GM04504 (cell line): ENCODE results near the gene TSSC4.

ENCODE experiments used
- DNase-seq: peaks from one replicate; pipeline ENCODE4 v3.0.0-alpha.2; 2012; ENCODE audit warnings: low read depth

Gene TSSC4

DNA sequence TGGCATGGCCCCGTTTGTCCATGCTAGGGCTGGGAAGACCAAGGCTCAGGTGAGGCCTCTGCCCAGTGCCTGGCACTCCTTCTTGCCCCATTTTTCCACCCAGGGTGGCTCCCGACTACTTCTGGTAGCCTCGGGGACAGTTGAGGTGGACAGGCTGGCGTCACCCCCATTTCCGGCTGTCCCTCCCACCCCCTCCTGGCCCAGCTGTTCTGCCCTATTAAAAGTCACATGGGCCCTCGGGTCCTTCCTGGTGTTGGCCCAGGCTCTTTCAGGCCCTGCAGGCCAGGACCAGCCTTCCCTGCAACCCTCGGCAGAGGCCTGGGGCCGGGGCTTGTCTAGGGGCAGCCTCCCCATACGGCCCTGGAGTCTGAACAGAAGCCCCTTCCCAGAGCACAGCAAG lies 14.0 kb upstream of the TSSC4 start:
- no peak for DNase-seq

- DNase-seq: peak; percentile 34
Observed at GRCh38 chr11:2387266-2387987, 13.1 kb upstream of the TSSC4 start.

DNA sequence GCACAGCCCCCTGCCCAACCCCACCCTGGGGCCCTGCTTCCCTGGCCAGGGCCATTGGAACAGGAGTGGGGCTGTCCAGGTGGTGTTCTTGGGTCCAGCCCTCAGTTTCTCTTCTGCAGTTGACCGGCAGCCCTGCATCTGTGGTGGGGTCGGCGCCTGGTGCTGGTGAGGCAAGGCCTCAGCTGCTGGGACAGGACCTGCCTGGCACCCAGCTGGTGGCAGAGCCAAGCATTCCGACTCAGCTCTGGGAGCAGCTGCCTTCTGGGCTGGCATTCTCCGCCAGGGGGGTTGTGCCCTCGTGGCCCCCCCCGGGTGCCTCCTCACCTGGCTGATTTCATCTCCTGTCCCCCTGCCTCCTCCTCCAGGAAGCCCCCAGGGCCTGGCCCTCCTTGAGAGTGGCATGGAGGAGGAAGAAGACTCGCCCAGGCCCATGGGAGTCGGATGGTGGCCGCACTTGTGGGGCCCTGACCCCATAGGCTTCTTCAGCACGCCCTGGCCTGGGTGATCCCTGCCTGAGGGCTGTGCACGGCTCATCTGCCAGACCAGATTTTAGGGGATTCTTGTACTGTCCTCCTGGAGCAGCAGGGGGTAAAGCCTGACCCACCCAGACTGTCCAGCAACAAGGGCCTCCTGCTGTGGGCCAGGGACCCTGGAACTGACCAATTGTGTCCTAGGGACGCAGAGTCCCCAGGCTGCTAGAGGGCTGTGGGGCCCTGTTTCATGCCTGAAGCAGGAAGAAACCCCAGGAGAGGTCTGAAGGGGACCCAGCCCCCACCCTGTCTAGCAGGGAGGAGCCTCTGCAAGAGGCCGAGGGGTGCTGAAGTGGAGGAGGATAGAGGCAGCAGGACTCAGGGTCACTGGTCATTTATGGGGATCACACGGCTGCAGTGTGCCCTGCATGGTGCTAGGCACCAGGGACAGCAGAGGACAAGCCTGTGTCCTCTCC lies 11.8 kb upstream of the TSSC4 start:
- DNase-seq: no peak

GRCh38 chr11:2389377-2390026 lies 11.0 kb upstream of the TSSC4 start:
- DNase-seq: no peak

DNA sequence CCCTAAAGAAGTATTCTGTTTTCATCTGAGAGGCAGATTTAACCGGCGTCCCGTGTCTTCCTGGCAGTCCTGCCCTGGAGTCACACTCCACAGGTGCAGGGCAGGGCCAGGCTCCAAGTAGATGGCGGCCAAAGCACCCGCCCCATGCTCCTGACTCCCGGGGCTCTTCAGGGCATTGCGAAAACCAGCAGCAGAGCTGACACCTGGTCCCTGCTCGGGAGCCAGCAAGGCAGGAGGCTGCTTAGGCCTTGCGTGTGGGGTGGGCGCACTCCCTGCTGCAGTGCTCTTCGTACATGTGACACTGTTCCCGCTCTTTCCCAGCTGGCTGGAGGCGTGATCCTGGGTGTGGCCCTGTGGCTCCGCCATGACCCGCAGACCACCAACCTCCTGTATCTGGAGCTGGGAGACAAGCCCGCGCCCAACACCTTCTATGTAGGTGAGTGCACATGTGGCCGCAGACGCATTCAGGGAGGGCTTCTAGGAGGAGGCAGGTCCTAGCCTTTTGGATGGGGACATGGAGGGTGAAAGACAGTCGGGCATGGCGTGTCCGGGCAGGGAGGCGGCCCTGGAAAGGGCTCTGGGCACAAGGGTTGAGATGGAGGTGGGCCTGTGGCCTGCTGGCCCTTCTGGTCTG lies 10.3 kb upstream of the TSSC4 start:
- DNase-seq: no peak

GRCh38 chr11:2390725-2391151 lies 9.8 kb upstream of the TSSC4 start:
- peak; percentile 62 for DNase-seq

GRCh38 chr11:2391181-2391975 lies 9.2 kb upstream of the TSSC4 start:
- no peak for DNase-seq

DNA sequence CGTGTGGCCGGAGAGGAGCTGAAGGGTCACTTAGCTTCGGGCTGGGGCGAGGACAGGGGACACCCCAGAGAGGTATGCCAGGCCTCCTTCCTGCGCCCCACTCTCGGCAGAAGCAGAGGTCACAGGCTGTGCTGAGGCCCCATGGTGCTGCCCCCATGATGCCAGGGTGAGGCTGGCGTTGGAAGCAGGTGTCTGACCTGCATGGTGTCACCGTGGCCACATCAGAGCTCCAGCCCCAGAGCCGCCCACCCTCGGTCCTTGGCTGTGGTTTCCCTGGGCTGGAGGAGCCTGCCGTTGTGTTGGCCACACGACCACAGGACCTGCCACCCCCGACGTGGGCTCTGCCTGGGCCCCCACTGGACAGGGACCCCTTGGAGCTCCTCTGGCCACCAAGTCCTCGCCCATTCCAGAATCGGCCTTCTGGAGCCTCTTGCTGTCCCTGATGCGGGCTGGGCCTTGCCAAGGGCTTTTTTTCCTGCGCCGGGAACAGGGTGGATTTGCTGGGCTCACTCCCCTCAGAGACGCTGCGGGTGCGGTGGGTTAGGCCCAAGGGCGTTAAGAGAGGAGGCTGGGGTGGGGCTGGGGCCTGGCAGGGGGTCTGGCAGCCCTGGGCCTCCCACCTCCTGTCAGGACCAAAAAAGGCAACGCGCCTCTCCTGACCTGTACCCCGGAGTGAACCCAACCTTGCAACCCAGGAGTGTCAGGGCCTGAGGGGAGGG lies 8.2 kb upstream of the TSSC4 start:
- no peak for DNase-seq

DNA sequence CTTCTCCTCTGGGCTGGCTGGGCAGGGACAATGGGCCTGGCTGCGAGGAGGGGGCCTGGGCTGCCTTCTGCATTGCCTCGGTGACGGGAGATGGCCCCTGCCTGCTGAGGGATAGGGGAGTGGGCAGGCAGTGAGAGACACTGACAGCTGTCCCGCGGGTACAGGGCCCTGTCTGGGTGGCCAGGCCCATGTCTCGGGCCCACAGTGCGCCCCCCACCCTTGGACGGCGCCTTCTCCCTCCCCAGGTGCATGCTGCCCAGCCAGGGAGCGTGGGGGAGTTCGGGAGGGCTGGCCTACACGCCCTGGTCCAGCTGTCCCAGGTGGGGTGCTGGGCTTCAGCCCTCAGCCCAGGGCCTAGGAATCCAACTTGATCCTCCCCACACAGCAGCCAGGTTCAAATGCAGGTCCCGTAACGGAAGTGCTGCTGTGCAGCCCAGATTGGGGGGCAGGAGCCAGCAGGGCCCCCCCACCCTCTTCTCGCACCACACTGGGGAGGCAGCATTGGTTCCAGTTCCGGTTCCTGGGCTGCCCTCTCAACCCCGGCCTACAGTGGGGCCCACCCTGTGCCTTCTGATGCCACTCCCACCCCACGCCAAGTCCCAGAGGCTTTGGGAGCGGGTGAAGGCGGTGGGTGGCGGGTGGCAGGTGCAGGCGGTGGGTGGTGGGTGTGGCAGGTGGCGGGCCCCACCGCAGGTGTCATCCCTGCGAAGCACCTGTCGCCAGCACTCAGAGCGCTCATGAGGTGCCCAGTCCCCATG lies 7.3 kb upstream of the TSSC4 start:
- no peak for DNase-seq

DNA sequence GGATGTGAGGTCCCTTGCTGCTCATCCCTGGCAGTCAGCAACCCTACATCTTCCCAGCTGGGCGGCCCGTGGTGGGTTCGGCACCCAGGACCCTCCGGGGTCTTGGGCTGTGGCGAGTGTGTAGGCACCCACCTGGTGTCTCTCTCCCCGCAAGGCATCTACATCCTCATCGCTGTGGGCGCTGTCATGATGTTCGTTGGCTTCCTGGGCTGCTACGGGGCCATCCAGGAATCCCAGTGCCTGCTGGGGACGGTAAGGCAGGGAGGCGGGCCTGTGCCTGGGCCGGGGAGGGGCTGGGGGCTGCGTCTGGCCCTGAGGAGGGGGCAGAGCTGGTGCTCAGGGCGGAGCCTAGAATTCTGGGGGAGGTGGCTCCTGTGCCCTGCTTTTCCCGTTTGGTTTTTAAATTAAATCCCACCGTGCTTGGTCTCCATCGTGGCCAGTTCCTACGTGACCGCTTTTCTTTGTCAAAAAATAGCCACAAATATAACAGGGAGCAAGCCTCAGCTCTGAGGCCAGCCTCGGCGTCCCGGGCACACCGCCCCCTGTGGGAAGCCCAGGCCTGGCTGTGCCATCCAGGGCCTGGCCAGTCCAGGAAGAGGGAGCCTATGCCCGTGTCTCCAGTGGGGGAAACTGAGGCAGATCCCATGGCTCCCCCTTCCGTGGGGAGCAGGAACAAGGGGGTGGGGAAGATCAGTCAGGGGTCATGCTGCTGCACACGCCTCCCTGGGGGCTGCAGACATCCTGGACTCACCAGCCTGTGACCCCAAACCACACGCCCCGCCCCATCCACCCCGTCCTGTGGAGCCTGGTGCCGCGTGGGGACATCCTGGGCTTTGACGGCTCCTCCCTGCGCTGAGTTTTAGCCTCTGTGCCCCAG lies 6.4 kb upstream of the TSSC4 start:
- DNase-seq: no peak

DNA sequence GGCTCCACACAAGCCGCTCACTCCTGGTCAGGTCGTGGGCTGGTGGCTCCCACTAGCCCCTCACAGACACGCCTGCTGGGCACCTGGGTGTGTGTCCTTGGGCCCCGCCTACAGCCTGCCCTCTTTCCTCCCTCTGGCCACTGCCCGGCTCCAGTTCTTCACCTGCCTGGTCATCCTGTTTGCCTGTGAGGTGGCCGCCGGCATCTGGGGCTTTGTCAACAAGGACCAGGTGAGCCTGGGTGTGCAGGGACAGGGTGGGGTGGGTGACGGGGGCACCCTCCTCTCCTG lies 5.8 kb upstream of the TSSC4 start:
- DNase-seq: no peak

- DNase-seq: no peak
Observed at GRCh38 chr11:2395211-2395730, 5.3 kb upstream of the TSSC4 start.

DNA sequence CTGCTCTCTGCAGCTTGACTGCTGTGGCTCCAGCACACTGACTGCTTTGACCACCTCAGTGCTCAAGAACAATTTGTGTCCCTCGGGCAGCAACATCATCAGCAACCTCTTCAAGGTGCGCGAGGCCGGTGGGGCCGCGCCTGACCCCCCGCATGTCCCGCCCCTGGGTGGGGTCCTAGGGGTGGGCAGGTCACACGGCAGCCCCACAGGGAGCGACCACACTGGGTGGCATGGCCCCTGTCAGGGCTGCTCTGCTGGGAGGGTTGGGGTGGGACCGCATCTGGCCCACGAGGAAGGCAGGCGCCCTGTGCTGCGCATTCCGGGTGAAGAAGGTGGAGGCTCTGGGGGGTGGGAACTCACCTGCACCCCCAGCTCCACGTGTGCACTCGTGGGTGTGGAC lies 4.7 kb upstream of the TSSC4 start:
- DNase-seq: no peak

- DNase-seq: no peak
Observed at GRCh38 chr11:2396471-2396870, 4.1 kb upstream of the TSSC4 start.

DNA sequence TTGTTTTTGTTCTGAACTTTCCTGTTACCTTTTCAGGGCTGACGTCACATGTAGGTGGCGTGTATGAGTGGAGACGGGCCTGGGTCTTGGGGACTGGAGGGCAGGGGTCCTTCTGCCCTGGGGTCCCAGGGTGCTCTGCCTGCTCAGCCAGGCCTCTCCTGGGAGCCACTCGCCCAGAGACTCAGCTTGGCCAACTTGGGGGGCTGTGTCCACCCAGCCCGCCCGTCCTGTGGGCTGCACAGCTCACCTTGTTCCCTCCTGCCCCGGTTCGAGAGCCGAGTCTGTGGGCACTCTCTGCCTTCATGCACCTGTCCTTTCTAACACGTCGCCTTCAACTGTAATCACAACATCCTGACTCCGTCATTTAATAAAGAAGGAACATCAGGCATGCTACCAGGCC lies 3.5 kb upstream of the TSSC4 start:
- DNase-seq: no peak

- DNase-seq: no peak
Observed at GRCh38 chr11:2398664-2399355, 1.7 kb upstream of the TSSC4 start.

DNA sequence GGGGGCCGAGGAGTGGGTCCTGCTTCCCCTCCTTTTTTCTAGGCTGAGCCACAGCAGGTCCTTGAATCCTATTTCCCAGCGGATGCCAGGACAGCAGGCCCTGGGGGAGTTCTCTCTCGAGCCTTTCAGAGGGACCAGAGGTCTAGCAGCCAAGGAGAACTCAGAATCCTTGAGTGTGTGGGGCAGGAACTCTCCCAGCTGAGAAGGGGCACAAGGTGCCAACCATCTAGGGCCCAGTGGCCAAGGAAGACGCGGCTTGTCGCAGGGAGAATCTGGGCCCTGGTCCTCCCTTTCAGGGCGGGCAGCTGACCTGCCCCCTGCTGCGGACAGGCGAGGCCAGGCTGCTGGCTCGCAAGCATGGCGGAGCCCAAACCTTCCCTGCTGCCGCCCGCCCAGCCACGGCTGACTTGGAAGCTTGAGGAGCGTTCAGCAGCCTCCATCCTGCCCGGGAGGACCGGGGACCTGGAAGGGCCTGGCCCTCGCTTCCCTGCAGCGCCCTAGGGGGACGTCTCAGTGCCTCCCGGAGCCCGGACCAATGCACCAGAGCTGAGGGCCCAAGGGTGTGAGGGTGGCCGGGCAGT lies 972 bp upstream of the TSSC4 start:
- no peak for DNase-seq
